Dendritic cell treated with granulocyte-macrophage colony-stimulating factor and Interleukin-4, amounts not matched to agents 40 ng/mL and 50 ng/mL, for 4 days (primary cell): ENCODE results near the gene NAV2.

Experiments
- H3K27ac Mint-ChIP-seq: one replicate; pipeline ENCODE4 v1.8.0; 2022; ENCODE audit warnings: mild to moderate bottlenecking, mixed read lengths
- H3K27me3 Mint-ChIP-seq: one replicate; pipeline ENCODE4 v1.8.0; 2022; ENCODE audit warnings: mild to moderate bottlenecking, mixed read lengths
- H3K36me3 Mint-ChIP-seq: one replicate; pipeline ENCODE4 v1.8.0; 2022; ENCODE audit warnings: low read depth, mixed read lengths
- H3K4me1 Mint-ChIP-seq: one replicate; pipeline ENCODE4 v1.8.0; 2022; ENCODE audit warnings: low read depth, mixed read lengths
- H3K4me3 Mint-ChIP-seq: one replicate; pipeline ENCODE4 v1.8.0; 2022; ENCODE audit warnings: mild to moderate bottlenecking, moderate library complexity, mixed read lengths
- H3K9me3 Mint-ChIP-seq: one replicate; pipeline ENCODE4 v1.8.0; 2022; ENCODE audit warnings: mixed read lengths
- intact Hi-C: fragments of 100-400 bp; cut with micrococcal nuclease; formaldehyde crosslinking; loops from one replicate; pipeline ENCODE4 v1.15.0; 2022

The NAV2 gene

DNA sequence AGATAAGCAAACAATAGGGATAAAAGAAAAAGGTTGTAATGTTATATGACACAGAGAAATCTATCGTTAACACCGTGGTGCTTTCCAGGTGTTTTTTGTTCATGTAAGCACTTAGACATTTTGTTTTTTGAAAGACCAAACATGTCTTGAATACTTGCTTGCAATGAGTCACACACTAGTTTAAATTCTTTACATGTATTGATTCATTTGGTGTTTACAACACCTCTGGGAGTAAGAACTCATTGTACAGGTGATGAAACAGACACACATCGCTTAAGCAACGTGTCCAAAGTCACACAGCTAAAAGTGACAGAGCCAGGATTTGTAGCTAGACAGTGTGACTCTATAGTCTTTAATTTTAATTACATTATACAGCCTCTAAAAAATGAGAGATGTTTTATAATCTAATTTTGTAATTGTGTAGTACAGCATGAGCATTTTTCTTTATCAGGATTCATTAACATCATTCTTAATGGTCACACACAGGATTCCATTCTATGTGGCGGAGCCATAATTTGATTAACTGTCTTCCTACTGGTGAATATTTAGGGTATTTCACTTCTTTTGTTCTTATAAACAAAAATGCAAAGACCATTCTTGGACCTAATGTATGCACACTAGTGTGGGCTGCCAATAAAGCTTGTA lies 298.8 kb downstream of the NAV2 start:
- Mint-ChIP-seq H3K27me3 (peaks cover 2% of the 10 kb centered on the region), H3K27ac (no peak overlapping the region), H3K4me3 (no peak overlapping the region), H3K4me1 (no peaks in the 10 kb centered on the region), H3K36me3 (no peaks in the 10 kb centered on the region), H3K9me3 (no peaks in the 10 kb centered on the region)
- intact Hi-C loops: no loop called here

DNA sequence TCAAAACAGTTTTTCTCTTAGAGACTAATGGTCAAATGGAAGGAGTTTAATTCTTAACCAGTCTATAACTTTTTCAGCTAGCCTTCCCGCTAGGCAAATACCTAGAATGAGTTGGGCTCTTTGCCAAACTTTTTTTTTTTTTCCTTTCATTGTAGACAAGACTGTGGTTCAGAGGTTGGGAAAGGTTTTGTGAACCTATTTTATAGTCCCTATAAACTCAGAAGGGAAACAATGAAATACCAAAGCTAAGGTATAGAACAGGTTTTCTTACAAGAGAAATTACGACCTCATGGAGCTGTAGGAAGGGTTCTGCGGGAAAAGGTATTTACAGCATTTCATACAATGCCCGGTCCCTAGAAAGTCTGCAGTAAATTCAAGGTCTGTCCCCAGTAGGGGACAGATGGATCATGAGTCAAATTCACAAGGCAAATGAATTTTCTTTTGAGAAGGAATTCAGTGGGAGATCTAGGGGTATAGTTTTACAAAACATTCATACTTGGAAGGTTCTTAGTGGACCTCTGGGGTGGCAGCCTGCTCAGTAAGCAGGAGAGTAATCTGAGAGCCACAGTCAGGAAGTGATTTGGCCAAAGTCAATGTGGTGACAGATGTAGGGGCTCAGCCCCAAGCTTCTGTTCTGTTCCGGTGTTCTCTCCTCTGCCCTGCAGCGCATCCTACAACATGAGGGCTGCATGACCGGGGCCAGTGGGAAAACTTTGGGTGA lies 300.9 kb downstream of the NAV2 start:
- Mint-ChIP-seq H3K4me3 (no peak overlapping the region), H3K36me3 (no peaks in the 10 kb centered on the region), H3K4me1 (no peaks in the 10 kb centered on the region), H3K27ac (no peak overlapping the region), H3K27me3 (peaks cover 2% of the 10 kb centered on the region), H3K9me3 (no peaks in the 10 kb centered on the region)
- intact Hi-C loops: no loop called here

DNA sequence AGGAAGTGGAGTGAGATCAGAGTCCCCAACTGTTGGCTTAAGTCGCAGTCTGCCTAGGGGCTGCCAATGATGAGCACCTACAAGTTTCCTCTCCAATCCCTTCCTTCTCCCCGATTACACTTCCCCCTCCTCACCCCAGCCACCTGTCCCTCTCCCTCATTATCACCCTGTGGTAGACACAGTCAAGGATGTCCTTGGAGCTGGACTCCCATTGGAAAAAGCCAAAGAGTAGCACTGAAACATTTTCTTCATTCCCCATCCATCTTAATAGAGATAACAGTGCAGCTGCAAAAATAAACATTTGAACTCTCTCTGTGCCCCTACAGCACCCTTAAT lies 301.4 kb downstream of the NAV2 start:
- intact Hi-C loops: no loop called here
- Mint-ChIP-seq H3K36me3 (no peaks in the 10 kb centered on the region), H3K4me1 (no peaks in the 10 kb centered on the region), H3K27ac (no peak overlapping the region), H3K9me3 (no peaks in the 10 kb centered on the region), H3K4me3 (no peak overlapping the region), H3K27me3 (peaks cover 2% of the 10 kb centered on the region)

DNA sequence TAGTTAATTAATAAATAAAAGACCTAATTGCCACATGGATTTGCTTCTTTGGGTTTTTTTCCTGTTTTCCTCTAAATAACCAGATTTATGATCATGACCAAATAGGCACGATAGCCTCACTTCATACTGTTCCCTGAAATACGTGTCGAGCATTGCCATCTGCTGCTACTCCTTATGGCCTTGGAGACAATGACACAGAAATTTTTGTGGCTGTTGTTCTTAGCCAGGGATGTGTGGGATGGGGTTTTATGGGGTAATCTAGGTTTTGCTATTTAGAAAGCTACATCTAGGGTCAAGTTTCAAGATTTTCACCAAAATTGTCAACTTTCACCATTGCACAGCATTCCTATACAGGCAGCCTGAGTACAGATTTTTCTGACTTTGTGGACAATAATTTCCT lies 302.5 kb downstream of the NAV2 start:
- H3K27ac Mint-ChIP-seq: no peak overlapping the region
- no peak overlapping the region for H3K4me3 Mint-ChIP-seq
- intact Hi-C loops: no loop called here
- peaks cover 2% of the 10 kb centered on the region for H3K27me3 Mint-ChIP-seq
- H3K9me3 Mint-ChIP-seq: no peaks in the 10 kb centered on the region
- H3K4me1 Mint-ChIP-seq: no peaks in the 10 kb centered on the region
- no peaks in the 10 kb centered on the region for H3K36me3 Mint-ChIP-seq

DNA sequence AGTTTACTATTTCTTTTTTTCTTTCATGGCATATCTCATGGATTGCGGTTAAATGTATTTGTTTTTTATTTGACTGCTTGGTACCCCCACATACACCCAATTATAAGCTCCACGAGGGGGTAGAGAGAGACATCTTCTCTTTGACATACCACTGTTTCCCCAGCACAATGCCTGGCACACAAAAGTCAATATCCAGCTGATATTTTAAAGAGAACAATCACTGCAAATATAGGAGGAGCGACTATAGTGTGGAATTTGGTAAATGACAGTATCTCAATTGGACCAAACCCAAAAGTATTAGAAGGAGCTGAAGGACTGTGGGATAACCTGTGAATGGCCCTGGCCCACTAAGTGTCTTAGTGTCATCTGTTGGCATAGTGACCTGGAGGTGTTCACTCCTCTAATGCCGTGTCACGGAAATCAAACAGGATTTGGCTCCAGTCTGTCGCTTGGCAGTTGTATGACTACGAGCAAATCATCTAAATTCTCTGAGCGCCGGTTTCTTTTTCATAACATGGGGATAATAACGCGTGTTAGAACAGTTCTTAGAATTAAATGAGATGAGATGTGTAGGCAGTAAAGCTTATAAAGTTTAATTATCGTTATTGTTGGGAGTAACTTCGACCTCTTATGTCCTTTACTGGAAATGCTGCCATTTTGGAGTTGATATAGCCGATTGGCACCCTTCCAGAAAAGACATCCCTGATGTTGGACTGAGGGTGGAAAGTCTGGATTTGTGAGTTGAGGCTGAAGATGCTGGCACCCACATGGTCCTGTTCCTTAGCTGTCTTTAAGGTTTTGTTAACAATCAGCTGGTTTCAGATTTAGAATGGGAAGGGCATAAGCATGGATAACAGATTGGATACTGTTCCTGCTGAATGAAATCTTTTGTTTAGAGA lies 303.1 kb downstream of the NAV2 start:
- H3K4me1 Mint-ChIP-seq: no peaks in the 10 kb centered on the region
- intact Hi-C loops: no loop called here
- no peaks in the 10 kb centered on the region for H3K36me3 Mint-ChIP-seq
- peaks cover 2% of the 10 kb centered on the region for H3K27me3 Mint-ChIP-seq
- H3K27ac Mint-ChIP-seq: no peak overlapping the region
- no peaks in the 10 kb centered on the region for H3K9me3 Mint-ChIP-seq
- no peak overlapping the region for H3K4me3 Mint-ChIP-seq

DNA sequence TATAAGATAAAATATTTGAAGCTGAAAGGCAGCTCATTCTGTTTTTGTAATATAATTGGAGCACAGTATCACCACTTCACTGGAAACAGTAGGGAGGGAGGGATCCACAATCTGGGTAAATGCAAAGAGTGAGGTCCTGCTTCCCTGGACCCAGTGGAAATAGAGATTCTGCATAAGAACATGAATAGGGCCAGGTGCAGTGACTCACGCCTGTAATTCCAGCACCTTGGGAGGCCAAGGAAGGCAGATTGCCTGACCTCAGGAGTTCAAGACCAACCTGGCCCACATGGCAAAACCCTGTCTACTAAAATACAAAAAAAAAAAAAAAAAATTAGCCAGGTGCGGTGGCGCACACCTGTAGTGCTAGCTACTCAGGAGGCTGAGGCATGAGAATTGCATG lies 303.9 kb downstream of the NAV2 start:
- peaks cover 2% of the 10 kb centered on the region for H3K27me3 Mint-ChIP-seq
- H3K9me3 Mint-ChIP-seq: no peaks in the 10 kb centered on the region
- H3K27ac Mint-ChIP-seq: no peak overlapping the region
- H3K4me1 Mint-ChIP-seq: no peaks in the 10 kb centered on the region
- intact Hi-C loops: no loop called here
- no peaks in the 10 kb centered on the region for H3K36me3 Mint-ChIP-seq
- H3K4me3 Mint-ChIP-seq: no peak overlapping the region

DNA sequence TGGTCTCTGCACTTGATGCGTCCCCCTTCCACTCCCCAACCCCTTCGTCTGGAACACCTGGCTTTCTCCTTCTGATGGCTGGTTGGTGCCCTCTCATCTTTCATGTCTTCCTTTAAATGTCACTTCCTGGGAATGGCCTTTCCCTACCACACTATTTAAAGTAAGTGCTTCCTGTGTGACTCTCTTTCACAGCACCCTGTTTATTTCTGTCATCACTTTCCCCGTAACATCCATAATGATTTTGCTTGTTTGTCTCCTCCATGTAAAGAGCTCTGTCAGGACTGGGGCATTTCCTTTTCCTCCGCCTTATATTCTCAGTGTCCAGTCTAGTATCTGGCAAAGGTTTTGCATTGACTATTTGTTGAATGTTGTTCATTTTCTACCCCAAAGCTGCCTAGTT lies 304.7 kb downstream of the NAV2 start:
- intact Hi-C loops: no loop called here
- no peaks in the 10 kb centered on the region for H3K4me1 Mint-ChIP-seq
- H3K27ac Mint-ChIP-seq: no peak overlapping the region
- H3K36me3 Mint-ChIP-seq: no peaks in the 10 kb centered on the region
- H3K4me3 Mint-ChIP-seq: no peak overlapping the region
- peaks cover 2% of the 10 kb centered on the region for H3K27me3 Mint-ChIP-seq
- no peaks in the 10 kb centered on the region for H3K9me3 Mint-ChIP-seq

DNA sequence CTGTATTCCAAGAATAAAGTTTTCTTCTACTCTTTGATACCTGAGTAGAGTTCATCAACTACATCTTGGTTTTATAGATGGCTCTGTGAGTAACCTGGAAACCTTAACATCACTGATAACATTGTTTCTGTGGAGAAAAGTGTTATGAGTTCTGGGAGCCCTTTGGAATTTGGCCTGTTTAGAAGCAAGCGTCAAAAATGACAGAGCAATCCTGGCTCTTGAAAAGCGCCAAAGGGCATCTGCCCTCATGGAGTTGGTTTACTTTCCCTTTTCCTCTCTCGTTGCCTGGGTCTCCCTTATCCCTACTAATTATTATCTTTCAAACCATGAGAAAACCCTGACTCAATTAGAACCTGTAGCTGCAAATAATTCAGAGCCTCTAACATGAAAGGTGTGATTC lies 307.6 kb downstream of the NAV2 start:
- Mint-ChIP-seq H3K9me3 (no peaks in the 10 kb centered on the region), H3K36me3 (no peaks in the 10 kb centered on the region), H3K27ac (no peak overlapping the region), H3K27me3 (no peaks in the 10 kb centered on the region), H3K4me3 (no peak overlapping the region), H3K4me1 (no peaks in the 10 kb centered on the region)
- intact Hi-C loops: no loop called here

DNA sequence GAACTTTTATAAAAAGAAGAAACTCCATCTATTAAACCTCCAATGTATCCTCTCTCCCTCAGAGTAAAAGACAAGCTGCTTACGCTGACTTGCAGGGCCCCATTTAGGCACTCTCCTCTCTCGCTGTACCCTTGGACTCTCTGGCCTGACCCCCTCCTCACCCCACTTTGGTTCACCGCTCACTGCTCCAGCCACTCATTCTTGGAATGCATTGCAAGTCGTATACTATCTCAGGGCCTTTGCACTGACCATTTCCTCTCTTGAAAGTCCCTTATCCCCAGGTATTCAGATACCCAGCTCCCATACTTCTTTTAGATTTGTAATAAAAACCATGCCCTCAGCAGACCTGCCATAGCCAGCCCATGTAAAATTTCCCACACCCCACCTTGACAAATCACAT lies 308.1 kb downstream of the NAV2 start:
- H3K4me3 Mint-ChIP-seq: no peak overlapping the region
- H3K9me3 Mint-ChIP-seq: no peaks in the 10 kb centered on the region
- intact Hi-C loops: no loop called here
- H3K4me1 Mint-ChIP-seq: no peaks in the 10 kb centered on the region
- no peaks in the 10 kb centered on the region for H3K27me3 Mint-ChIP-seq
- no peak overlapping the region for H3K27ac Mint-ChIP-seq
- no peaks in the 10 kb centered on the region for H3K36me3 Mint-ChIP-seq

DNA sequence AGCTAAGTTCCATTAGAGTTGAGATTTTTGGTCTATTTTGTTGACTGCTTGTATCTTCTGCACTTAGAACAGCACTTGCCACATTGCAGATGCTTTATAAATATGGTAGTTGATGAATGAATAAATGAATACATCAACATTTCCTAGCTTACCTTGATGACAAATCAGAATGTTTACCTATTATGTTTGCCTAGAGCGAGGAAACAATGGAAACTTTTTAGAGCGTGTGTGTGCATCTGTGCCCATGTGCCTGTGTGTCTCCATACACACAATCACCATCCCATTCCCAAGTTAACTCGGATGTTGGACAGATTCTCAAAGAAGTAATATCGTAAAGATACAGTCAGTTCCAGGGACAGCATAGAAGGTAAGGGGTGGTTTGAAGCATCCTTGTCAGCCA lies 308.6 kb downstream of the NAV2 start:
- no peak overlapping the region for H3K4me3 Mint-ChIP-seq
- no peaks in the 10 kb centered on the region for H3K4me1 Mint-ChIP-seq
- no peaks in the 10 kb centered on the region for H3K36me3 Mint-ChIP-seq
- no peaks in the 10 kb centered on the region for H3K9me3 Mint-ChIP-seq
- no peaks in the 10 kb centered on the region for H3K27me3 Mint-ChIP-seq
- no peak overlapping the region for H3K27ac Mint-ChIP-seq
- intact Hi-C loops: no loop called here

DNA sequence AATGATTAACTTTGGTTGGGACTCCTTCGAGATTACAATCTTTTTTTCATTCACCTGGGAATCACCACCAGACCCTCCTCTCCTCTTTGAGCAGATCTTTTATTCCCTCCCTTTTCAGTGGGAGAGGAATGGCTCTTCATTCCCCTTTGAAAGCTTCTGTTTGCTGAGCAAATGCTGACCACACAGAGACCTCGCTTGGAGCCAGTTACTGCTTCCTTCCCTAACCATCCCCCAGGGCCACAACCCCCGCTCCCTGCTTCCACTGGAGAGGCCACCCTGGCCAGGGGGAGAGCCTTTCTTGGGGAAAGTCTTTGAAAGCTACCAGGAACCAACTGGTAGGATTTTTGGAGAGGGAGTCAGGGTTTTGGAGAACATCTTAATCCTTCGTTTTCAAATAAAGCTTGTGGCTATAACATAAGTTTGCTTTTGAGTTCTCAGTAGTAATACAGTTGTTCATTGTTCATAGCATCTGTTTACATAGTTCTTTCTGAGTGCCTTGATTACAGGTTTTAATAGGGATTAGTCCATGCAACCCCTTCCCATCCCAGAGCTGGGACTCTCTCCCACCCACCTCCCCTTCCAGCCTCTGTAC lies 309.2 kb downstream of the NAV2 start:
- intact Hi-C loops: no loop called here
- no peaks in the 10 kb centered on the region for H3K4me1 Mint-ChIP-seq
- H3K4me3 Mint-ChIP-seq: no peak overlapping the region
- no peaks in the 10 kb centered on the region for H3K9me3 Mint-ChIP-seq
- no peaks in the 10 kb centered on the region for H3K36me3 Mint-ChIP-seq
- H3K27ac Mint-ChIP-seq: no peak overlapping the region
- H3K27me3 Mint-ChIP-seq: no peaks in the 10 kb centered on the region

DNA sequence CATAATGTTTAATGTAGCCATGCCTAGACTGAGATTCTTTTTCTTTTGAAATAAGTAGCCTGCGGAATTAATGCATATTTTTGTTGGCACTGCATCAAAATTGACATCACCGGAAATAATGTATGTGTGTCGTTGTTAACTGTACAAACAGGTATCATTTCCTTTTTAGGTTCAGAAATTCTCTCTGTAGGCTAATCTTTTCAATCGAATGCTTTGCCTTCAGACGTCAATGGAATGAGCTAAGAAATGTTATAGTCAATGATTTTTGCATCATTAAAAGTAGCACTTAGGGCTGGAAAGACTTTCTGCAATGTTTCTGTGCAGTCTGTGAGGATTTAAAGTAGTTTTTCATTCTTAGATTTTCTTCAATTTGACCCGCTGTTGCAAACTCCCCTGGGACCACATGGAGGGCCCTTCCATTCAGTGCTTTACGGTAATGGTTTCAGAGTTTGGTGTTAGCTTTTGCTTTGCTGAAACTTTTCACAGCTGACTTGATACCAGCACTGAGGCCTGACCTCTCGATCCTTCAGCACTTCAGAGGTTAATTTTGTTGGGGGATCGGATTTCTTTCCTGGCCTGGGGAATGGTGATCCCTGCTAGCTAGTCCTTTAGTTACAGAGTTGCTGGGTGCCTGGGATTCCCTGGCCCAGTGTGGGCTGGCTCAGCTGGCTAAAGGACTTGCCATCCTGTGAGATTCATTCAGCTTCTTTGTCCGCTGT lies 309.9 kb downstream of the NAV2 start:
- no peaks in the 10 kb centered on the region for H3K36me3 Mint-ChIP-seq
- H3K27me3 Mint-ChIP-seq: no peaks in the 10 kb centered on the region
- no peaks in the 10 kb centered on the region for H3K9me3 Mint-ChIP-seq
- no peak overlapping the region for H3K27ac Mint-ChIP-seq
- intact Hi-C loops: no loop called here
- no peak overlapping the region for H3K4me3 Mint-ChIP-seq
- no peaks in the 10 kb centered on the region for H3K4me1 Mint-ChIP-seq

DNA sequence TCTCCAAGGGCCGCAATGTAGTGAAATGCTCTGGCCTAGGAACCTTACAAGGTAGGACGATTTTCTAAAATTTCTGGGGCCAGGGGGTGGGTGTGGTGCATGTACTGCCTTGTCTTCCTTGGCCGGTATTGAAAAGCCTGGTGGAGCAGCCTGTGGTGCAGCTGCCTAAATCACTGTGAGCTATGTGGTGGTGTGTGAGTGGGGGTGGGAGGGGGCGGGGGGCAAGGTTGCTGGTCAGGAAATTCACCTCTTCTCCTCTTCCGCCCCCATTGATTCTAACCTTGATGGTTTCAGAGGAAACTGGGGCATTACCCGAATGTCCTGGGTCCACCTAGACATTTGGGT lies 310.4 kb downstream of the NAV2 start:
- Mint-ChIP-seq H3K36me3 (no peaks in the 10 kb centered on the region), H3K27me3 (no peaks in the 10 kb centered on the region), H3K27ac (no peak overlapping the region), H3K4me1 (no peaks in the 10 kb centered on the region), H3K4me3 (no peak overlapping the region), H3K9me3 (no peaks in the 10 kb centered on the region)
- intact Hi-C loops: no loop called here
